NCI-H524 (cell line): ENCODE measurements around the gene WDR27.
"Not testable (repeated sequence)": the region's sequence is repeated elsewhere in the genome, so short reads cannot be mapped to it uniquely, and the experiment has no call there.

Source experiments
- DNase-seq, 2 experiments: peaks; one replicate each; lab custom pipeline; 2025; lab: John Stamatoyannopoulos, UW

Gene WDR27

DNA sequence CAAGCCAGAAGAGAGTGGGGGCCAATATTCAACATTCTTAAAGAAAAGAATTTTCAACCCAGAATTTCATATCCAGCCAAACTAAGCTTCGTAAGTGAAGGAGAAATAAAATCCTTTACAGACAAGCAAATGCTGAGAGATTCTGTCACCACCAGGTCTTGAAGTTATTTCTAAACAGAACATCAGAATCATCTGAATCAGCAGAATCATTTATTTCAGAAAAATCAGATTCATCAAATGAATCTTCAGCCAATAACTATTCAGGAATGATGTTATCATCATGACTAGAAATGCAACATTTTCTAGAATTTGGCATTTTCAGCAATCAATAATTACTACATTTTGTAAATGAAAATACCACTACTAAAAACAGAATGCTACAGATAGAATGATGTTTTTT is 100.7 kb downstream of the WDR27 start:
- not testable (repeated sequence) for DNase-seq

DNA sequence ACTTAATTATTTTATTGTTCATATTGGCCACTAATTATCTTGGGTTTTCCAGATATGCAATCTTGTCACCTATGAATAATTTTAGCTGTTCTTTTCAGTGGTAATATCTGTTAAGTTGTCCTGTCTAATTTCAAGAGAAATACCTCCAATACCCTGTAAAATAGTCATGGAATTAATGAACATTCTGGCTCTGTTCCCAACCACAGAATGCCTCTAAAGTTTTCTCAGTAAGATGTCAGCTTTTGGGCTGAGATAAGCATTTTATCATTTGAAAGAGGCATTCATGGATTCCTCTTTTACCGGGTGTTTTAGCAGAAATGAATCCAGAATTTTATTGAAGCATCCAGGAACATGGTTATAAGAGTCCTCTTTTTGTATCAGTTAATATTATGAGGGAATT is 109.3 kb downstream of the WDR27 start:
- no peak for DNase-seq

DNA sequence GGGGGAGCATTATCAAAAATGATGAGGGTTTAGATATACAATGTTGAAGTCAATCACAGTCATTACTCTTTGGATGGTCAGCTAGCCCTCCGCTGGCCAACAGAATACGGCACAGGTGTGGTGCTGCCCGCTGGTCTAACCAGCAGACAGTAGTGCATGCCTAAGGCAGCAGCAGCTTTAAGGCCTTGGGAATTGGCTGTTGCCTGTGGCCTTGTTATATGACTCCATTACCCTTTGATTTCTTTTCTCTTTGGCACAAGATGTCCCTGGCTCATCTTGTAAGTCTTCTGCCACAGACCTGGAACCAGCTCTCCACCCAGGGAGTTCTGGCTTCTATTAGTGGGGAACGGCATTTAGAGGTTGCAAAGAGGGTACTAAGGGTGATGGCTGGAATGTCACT is 110.2 kb downstream of the WDR27 start:
- no peak for DNase-seq

DNA sequence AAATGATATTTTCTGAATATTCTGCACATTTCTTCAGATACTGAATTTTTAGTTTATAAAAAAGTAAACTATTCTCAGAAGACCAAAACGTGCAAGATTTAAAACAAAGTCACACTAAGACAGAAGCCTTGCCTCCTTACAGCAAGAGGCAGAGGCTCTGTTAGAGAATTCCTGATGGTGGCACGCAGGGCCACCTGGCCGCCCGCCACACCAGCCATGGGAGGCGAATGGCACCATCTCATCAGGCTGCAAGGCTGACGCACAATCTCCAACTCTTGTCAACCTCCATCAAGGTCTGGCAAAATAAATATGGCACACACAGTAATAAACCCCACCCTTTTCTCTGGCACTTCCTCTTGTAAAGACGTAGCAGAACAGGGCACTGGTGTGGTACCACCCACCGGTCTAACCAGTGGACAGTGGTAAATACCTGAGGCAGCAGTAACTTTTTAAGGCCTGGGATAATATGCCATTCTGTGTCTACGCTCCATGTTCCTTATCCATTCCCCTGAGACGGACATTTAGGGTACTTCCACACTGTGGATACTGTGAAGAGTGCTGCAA is 111.4 kb downstream of the WDR27 start:
- no peak for DNase-seq

DNA sequence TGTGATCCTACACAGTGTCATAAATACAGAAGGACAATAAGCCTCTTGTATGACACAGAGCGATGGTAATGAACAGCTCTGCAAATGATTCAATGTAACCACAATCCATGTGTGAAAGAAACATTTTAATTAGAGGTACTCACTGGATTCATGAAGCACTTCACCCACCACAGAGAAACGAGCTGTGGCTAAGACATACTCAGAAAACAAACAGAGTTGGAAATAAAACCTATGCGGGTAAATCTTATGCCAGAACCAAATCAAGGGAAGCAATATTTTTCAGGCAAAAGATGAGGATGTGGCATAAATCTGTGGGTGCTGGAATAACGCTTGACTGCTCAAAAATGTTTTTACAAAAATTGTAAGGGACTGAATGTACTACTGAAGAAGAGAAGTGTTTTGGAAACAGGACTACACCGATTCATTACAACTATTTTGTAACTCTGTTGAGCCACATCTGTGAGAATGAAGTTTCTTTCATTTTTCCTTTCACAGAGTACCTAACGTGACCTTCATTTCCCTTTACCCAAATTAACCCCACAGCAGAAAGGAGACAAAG is 112.1 kb downstream of the WDR27 start:
- no peak for DNase-seq

DNA sequence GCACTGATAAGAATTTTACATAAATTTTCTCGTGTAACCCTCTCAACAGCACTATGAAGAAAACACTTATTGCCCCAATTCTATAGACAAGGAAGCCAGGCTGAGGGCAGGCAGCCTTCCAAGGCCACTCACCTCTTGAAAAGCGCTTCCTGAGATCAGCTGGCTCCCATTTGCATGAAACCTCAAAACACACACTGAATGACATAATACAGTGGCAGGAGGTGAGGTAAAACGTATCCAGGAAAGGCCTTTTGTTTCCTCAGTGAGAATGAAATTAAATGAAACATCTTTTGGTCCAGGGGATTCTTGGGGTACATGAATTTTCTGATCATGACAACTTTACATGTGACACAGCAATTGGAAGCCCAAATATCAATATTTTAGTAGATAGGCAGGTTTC is 112.5 kb downstream of the WDR27 start:
- no peak for DNase-seq

DNA sequence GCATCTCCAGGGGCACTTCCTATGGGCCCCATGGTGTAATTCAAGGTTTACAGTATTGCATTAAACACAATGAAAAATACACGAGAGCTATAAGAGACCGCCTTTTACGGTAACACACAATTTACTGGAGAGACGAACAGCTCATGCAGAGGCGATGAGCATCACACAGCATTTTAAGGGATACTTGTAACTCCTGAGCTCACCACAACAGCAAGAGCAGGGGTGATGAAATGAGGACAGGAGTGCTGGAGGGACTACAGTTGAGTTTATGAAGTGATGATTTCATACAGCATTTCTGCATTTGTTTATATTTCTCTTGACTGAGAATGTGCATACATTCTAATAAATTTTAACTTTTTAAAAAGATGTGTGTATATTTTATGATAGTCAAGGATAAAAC is 113.9 kb downstream of the WDR27 start:
- DNase-seq: no peak

DNA sequence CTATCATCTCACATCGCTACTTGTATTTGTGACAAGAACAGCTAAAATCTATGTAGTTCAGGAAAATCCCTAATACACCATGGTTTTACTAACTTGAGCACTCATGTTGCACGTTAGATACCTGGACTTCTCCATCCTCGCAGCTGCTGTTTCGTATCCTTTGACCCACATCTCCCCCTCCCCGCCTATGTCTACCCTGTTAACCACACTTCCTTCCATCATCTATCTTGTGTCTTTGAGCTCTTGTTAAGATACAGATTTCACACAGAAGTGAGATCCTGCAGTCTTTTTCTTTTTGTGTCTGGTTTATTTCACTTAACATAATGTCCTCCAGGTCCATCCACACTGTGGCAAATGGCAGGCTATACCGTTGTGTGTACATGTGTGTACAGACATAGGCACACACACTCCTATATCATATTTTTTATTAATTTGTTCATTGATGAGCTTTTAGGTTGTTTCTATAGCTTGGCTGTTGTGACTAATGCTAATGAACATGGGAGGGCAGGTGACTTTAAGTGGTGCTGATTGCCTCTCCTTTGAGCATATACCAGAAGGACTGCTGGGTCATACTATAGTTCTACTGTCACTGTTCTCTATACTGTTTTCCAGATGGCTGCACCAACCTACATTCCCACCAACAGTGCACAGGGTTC is 117.8 kb downstream of the WDR27 start:
- DNase-seq: no peak

DNA sequence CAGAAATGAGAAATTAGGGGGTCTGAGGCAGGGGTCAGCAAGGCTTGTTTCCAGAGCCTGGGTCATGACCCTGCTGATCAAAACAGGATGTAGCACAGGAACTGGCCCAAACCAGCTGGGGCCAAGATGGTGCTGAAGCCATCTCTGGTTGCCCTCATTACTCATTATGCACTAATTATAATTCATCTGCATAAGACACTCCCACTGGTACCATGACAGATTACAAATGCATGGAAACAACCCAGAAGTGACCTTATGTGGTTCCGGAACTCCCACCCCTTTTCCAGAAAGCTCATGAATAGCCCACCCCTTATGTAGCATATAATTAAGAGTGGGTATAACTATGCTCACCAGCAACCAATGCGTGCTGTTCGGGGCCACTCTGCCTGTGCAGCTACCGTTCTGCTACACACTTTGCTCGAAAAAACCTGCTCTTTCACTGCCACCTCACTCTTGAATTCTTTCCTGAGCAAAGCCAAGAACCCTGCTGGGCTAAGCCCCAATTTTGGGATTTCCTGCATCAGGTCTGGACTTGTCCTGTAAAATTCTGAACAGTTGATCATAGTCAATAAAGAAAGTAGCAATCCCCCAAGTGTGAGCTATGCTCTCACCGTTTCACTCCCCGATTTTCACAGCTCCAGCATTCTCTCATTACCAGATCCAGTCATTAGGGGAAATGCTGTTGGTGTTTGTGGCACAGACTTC is 122.3 kb downstream of the WDR27 start:
- no peak for DNase-seq

DNA sequence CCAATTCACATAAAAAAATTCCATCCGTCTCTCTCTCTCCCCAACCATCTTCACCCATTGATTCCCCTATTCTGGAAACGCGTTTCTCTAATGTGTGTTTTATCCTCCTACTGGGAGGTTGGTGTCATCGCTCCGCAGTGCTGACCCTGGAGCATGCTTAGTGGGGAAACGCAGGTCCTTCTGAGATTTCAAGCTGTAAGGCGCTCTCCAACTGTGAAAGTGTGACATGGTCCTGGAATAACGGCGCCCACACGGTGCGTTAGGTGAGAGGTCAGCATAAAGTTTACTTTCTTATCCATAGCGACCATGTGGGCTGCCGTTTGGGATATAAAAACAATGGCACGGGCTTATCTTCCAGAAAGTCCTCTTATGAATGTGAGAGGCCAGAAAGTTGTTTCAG is 123.9 kb downstream of the WDR27 start:
- DNase-seq: no peak

DNA sequence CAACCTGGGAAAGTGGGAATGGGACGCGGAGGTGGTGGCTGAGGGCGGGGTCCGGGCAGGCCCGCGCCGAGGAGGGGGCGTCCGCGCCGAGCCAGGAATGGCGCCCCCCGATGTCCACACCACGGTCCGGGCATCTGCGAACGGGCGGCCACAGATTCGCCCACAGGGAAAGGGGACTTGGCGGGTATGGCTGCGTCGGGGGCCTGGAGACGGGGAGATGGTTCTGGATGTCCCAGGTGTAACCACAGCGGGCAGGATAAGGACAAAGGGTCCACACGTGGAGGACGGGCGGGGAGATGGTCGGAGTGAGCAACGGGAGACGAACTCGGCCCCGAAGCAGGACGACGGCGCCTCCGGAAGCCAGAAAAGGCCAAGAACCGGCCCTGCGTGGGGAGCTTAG is 124.6 kb downstream of the WDR27 start:
- DNase-seq: no peak

DNA sequence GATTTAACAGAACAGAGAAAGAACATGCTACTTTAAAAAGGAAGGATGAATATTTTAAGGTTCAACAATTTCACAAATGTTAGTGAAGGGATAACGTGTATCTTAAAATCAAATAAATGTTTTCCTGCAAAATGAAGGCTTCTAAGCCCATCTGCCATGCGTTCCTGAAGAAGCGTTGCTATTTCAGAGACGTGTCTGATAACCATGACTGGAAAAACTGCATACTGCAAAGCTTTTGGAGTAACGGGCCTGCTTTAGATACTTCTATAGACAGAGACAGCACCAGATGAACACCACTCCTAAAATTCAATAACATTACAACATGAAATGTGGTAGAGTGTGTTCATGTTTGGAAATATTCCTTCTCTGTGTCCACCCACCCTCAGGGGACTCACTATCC is 126.0 kb downstream of the WDR27 start:
- no peak for DNase-seq

DNA sequence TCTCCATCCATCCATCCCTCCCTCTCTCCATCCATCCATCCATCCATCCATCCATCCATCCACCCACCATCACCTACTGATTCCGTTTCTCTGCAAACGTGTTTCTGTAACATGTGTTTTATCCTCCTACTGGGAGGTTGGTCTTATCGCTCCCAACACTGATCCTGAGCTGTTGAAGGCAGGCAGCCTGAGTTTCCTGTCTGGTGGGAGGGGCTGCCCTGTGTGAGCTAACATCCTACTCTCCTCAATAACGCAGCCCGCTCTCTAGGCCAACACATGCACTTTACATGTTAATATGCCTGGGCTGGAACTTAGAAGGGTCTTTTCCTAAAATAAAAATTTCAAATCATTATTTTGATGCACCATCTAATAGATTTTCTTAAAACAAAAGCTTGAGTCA is 126.5 kb downstream of the WDR27 start:
- DNase-seq: no peak

DNA sequence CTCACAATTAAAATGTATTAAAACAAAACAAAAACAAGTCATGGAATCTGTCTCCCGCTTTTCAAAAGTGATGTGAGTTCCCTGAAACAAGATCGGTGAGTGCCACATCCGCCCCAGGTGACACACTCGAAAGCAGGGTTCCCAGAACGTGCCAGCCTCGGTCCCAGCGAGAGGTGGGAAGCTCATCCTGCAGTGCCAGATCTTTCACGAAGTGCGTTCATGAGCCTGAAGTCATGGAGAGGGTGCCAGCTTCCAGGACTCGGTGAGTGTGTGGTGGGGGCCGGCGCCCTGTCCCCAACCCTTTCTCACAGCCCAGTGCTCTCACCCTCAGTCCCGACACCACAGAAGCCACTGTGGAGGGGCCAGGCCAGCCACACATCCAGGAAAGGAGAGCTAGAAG is 127.4 kb downstream of the WDR27 start:
- DNase-seq: no peak

DNA sequence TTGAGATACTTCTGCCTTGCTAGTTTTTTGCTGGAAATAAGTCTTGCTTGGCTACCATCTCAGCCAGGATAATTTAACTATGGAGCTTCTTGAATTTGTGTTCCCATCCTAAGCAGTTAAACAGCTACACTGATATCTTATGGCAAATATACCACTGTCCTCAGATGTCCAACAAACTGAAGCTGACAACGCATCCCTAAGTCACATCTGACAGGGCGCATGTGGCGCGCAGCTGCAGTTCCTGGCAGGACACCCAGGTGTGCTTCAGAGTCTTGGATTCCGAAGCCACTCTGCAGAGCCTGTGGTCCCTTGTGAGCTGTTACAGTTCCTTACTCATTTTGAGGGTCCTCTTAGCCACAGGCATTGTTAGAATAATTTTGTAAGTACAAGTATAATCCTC is 127.9 kb downstream of the WDR27 start:
- no peak for DNase-seq

DNA sequence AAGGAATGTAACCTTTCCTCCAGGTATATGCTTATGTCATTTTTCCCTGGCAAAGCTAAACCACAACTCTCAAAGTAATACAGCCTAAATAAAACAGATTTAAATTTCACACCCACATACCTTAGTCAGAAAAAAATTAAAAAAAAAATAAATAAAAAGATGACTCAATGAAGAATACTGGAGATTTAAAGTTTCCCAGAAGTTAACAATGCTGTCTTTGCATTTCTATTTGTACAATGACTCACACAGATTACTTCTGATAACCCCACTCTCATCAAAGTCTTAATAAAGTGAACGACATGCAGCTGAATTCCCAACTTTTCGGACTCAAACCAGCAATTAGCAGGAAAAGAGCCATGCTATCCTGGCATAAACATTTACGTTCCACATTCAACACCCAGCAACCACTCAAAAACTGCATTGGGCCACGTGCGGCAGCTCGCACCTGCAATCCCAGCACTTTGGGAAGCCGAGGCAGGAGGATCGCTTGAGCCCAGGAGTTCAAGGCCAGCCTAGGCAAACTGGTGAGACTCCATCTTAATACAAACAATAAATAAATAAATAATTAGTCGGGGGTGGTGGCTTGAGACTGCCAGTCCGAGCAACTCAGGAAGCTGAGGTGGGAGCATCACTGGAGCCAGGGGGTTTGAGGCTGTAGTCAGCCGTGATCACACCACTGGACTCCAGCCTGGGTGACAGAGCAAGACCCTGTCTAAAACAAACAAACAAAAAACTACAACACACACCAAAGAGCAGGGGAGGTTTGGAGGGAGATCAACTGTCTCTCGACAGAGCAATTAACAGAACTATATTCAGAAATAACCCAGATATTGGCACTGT is 130.5 kb downstream of the WDR27 start:
- DNase-seq: no peak

DNA sequence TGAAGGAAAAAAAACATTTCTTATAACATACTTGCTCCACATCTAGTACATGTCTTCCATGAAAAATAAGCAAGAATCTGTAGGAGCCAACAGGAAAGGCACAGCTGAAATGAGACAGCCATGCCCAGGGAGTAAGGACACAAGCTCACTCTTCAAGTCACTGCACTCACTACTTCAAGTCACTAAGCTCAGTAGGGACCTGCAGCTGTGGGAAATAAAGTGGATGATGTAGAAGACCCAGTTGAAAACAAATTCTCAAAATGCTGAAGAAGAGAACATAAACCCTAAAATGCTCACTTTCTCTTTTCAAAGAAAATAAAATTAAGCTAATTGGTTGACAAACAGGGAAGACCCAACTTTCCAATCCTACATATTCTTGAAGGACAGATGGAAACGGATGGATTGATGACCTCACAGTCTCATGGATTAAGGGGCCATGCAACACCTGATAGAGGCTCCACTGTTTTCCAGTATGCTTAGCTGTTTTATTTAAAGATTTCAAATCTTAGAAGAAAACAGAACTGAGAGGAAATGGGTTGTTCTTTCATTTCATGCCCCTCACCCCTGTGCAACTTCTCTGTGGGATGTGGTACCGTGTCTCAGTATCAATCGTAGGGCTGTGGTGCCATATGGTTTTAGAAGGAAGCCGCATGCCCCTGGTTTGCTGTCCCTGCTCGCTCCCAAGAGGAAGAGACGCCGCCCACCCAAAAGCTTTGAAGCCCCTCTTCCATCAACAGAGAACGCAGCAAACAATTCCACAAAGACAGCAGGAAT is 133.3 kb downstream of the WDR27 start:
- no peak for DNase-seq

DNA sequence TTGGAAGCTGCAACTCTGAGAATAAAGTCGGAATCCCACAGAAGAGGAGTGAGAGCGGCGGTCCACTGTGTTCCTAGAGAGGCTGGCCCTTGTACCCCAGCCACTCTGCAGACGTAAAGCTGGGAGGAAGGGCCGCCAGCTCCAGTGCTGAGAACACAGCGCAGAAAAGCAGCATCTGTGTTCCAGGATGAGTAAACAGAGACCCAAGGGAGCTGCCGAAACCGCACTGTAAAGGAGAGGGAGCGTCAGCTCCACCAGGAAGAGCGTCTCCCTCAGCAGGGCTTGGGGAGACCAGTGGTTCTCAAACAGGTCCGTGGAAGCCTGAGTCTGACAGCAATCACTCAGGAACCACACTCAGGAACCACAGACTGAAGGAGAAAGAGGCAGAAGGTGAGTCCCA is 134.0 kb downstream of the WDR27 start:
- no peak for DNase-seq

DNA sequence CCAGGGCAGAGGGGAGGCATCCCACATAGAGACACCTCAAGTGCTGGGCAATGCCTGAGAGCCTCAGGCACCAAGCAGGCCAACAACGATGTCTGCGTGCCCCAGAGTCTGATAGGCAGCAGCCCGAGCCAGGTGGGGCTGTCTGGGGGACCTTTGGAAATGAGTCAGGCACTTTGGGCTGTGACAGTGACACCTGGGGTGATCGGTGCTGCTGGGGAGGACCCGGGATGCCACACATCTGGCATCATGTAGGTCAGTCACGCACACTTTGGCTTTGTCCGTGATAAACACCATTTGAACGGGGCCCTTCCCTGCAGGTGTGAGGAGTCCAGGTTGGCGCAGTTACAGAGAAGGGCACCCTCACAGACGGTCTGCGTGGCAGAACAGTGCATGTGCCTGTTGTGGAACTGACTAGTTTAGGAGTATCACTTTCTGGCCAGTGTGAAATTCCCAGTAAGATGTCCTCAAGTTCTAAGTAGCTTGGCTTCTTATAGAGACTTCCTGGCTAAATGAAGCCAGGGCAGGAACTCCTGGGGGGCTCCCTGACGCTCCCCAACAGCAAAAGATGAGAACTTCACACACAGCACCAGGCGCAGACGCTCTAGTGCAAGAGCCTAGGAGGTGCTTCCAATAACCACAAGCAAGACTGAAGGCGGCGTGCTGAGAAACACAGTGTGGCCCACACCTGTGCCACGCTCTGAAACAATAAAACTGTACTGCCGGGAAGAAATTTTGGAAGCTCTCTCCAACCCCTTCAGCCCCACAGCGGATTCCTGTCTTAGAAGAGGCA is 134.7 kb downstream of the WDR27 start:
- DNase-seq: no peak

DNA sequence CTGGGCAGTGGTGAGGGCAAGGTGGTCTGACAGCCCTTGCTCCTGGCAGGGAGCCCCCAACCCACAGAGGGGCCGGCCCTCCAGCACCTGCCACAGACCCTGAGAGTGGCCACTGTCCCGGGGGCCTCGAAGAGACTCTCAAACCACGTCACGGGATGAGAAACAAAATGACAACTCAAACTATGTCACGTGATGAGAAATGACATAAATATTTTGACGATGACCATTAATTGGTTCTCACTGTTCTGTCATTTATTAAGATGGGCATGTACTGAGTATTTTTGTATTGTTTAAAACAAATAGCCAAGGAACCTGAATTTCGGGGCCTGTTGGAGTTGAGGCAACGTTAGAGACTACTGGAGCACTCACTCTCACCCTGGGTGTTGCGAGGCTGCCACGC is 135.5 kb downstream of the WDR27 start:
- no peak for DNase-seq
